Gastrocnemius medialis (tissue), 4 donors: ENCODE data around the gene PKM.

Experiments
- POLR2A ChIP-seq, 2 donors: fragments of 450-650 bp; IDR thresholded peaks; one replicate each; pipeline ENCODE4 v1.6.1; 2017; ENCODE audit warnings: antibody characterized with exemption in 2 of 2, mild to moderate bottlenecking in 2 of 2, moderate library complexity in 2 of 2
- TF ChIP-seq, protein P1 (sequence below), 5 experiments: fragments of 450-650 bp in 3 of 5; fragments of 200-600 bp in 2 of 5; sonication (generic) in 2 of 5; IDR thresholded peaks in 4 of 5; conservative IDR thresholded peaks in 1 of 5; 1 replicate in 4 of 5; 2 replicates in 1 of 5; pipeline ENCODE4 v1.5.1; 2016 to 2019; ENCODE audit warnings: antibody characterized with exemption in 5 of 5, mild to moderate bottlenecking in 3 of 5, moderate library complexity in 3 of 5

DNA sequence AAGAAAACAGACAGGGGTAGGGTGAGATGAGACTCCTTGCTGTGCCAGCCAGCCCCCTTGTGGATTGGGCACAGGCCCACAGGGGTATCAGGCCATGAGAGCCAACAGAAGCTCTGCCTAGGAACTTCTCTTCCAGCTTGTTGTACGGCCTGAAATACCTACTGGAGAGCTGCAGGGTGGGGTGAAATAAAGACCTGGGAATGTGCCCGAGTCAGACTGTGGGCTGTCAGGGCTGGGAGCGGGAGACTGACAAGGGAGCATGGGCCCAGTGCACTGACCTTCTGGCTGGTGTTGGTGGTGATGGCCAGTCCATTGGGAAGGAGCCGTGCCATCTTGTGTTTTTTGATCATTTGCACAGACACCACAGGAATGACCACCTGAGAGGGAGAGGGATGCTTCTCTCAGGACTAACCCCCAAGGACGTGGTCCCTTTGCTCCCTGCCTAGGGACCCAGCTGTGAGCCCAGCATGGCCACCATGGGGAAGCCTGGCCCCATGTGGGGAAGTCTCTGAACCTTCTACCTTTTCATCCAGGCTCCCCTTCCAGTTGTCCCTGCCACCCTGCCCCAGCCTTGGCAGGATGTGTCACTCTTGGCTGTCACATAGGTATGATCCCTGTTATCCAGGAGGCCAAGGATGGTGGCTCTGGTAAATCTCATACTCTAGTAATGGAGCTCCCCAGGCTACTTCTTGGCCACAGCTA is 64.1 kb downstream of the PKM start:
- TF ChIP-seq, protein P1, sequence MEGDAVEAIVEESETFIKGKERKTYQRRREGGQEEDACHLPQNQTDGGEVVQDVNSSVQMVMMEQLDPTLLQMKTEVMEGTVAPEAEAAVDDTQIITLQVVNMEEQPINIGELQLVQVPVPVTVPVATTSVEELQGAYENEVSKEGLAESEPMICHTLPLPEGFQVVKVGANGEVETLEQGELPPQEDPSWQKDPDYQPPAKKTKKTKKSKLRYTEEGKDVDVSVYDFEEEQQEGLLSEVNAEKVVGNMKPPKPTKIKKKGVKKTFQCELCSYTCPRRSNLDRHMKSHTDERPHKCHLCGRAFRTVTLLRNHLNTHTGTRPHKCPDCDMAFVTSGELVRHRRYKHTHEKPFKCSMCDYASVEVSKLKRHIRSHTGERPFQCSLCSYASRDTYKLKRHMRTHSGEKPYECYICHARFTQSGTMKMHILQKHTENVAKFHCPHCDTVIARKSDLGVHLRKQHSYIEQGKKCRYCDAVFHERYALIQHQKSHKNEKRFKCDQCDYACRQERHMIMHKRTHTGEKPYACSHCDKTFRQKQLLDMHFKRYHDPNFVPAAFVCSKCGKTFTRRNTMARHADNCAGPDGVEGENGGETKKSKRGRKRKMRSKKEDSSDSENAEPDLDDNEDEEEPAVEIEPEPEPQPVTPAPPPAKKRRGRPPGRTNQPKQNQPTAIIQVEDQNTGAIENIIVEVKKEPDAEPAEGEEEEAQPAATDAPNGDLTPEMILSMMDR (IDR thresholded peaks at IDR 0.05 in 4 of 5, conservative IDR thresholded peaks at IDR 0.05 in 1 of 5) = no peak
- no peak for TF ChIP-seq POLR2A (IDR thresholded peaks at IDR 0.05)
